ENCODE data around the gene RPA3. TPM values are rescaled to one million over a fixed set of nuclear protein-coding genes. Genes with fewer than 3 reads are reported as not detected.
A peak's percentile ranks its signal among the peaks of the same experiment; 100 is the strongest.

RPA3 gene
- total and polyA plus RNA-seq, 5 experiments from 2014 or later = 29.7 to 97.5 (median 78.6) TPM

- POLR2A ChIA-PET = interaction anchor here (0.6 to 2.8 kb wide), 13 partner anchors 11 to 579 kb away, joined by 3 to 35 read pairs (median 4); partner anchors contain the start of genes C1GALT1, GLCCI1 and MIOS
- Mint-ChIP-seq H3K27ac (peak within 1 kb of the TSS; percentile 94 to 100 (median 98)), H3K9me3 (no peaks in the 10 kb centered on the region), H3K27me3 (no peaks in the 10 kb centered on the region), H3K4me3 (peak within 1 kb of the TSS; percentile 90 to 99 (median 97)), H3K36me3 (peaks cover under 1 to 31% (median 10%) of the 10 kb centered on the region in 3 donors), H3K4me1 (peaks cover 16 to 55% (median 50%) of the 10 kb centered on the region in 4 donors)
- peak; percentile 87 to 88 for ATAC-seq
- DNase-seq = peak; percentile 87 to 99 (median 99)
Measured at GRCh38 chr7:7640221-7641128, 77.9 kb downstream of the RPA3 start, which contains the start of gene UMAD1. Gene UMAD1, plus strand, starts transcription at chr7:7640752. Its CDS starts 32,620 bp downstream, at chr7:7673372.

- no peaks in the 10 kb centered on the region for H3K27me3 Mint-ChIP-seq
- peaks cover 16 to 55% (median 48%) of the 10 kb centered on the region in 4 donors for H3K4me1 Mint-ChIP-seq
- H3K9me3 Mint-ChIP-seq = no peaks in the 10 kb centered on the region
- H3K36me3 Mint-ChIP-seq = peaks cover 0 to 30% (median 10%) of the 10 kb centered on the region in 3 donors
- ATAC-seq (peak; percentile 36 to 46), DNase-seq (peak in 9 of 10 donors; percentile 22 to 81 (median 59))
- H3K4me3 Mint-ChIP-seq = peak overlapping the region; percentile 90 to 99 (median 97)
- POLR2A ChIA-PET = interaction anchor here (1.1 to 2.8 kb wide), 9 partner anchors 11 to 580 kb away, joined by 3 to 35 read pairs (median 9); partner anchors contain the start of genes C1GALT1, GLCCI1 and MIOS
- peak overlapping the region; percentile 94 to 100 (median 98) for H3K27ac Mint-ChIP-seq
Measured at GRCh38 chr7:7639847-7640220, 78.6 kb downstream of the RPA3 start.

GRCh38 chr7:7639421-7639820 lies 79.0 kb downstream of the RPA3 start:
- Mint-ChIP-seq H3K4me1 (peaks cover 13 to 51% (median 45%) of the 10 kb centered on the region in 4 donors), H3K4me3 (peak overlapping the region; percentile 90 to 99 (median 97)), H3K36me3 (peaks cover 0 to 27% (median 10%) of the 10 kb centered on the region in 3 donors), H3K9me3 (no peaks in the 10 kb centered on the region), H3K27me3 (no peaks in the 10 kb centered on the region), H3K27ac (peak overlapping the region; percentile 94 to 100 (median 98))
- ATAC-seq (no peak), DNase-seq (no peak)
- POLR2A ChIA-PET = interaction anchor here (1.1 to 2.4 kb wide), 4 partner anchors 71 to 537 kb away, joined by 3 to 10 read pairs (median 4); partner anchors contain the start of genes C1GALT1 and MIOS

GRCh38 chr7:7630626-7631329 lies 87.6 kb downstream of the RPA3 start:
- Mint-ChIP-seq H3K27ac (no peak overlapping the region), H3K4me1 (peaks cover 0 to 2% (median 0%) of the 10 kb centered on the region in 4 donors), H3K27me3 (peaks cover 0 to 3% (median 0%) of the 10 kb centered on the region in 5 donors), H3K36me3 (peaks cover 0 to 5% (median 3%) of the 10 kb centered on the region in 3 donors), H3K4me3 (no peak overlapping the region), H3K9me3 (peaks cover 0 to 12% (median 3%) of the 10 kb centered on the region in 9 donors)
- DNase-seq (no peak), ATAC-seq (no peak)
- POLR2A ChIA-PET = no interaction called here

- Mint-ChIP-seq H3K9me3 (peaks cover 0 to 13% (median 5%) of the 10 kb centered on the region in 9 donors), H3K27me3 (peaks cover 0 to 6% (median 1%) of the 10 kb centered on the region in 5 donors), H3K4me1 (peaks cover 0 to 2% (median 0%) of the 10 kb centered on the region in 4 donors), H3K4me3 (no peak overlapping the region), H3K27ac (no peak overlapping the region), H3K36me3 (peaks cover 0 to 5% (median 0%) of the 10 kb centered on the region in 3 donors)
- DNase-seq (no peak), ATAC-seq (no peak)
- POLR2A ChIA-PET = no interaction called here
Measured at GRCh38 chr7:7628476-7628875, 89.9 kb downstream of the RPA3 start.

GRCh38 chr7:7620644-7621210 lies 97.7 kb downstream of the RPA3 start:
- Mint-ChIP-seq H3K27ac (no peak overlapping the region), H3K27me3 (peaks cover 0 to 7% (median 2%) of the 10 kb centered on the region in 5 donors), H3K4me3 (no peak overlapping the region), H3K9me3 (peaks cover 0 to 2% (median 0%) of the 10 kb centered on the region in 9 donors), H3K4me1 (peaks cover 4 to 10% (median 8%) of the 10 kb centered on the region in 4 donors), H3K36me3 (no peaks in the 10 kb centered on the region)
- ATAC-seq (no peak), DNase-seq (no peak)
- POLR2A ChIA-PET = no interaction called here

- POLR2A ChIA-PET = no interaction called here
- Mint-ChIP-seq H3K36me3 (no peaks in the 10 kb centered on the region), H3K4me1 (peaks cover 4 to 10% (median 8%) of the 10 kb centered on the region in 4 donors), H3K4me3 (no peak overlapping the region), H3K27me3 (peaks cover 0 to 7% (median 2%) of the 10 kb centered on the region in 5 donors), H3K9me3 (no peaks in the 10 kb centered on the region), H3K27ac (no peak overlapping the region)
- DNase-seq (no peak), ATAC-seq (no peak)
Measured at GRCh38 chr7:7620236-7620635, 98.2 kb downstream of the RPA3 start.

- Mint-ChIP-seq H3K4me3 (no peak overlapping the region), H3K9me3 (no peaks in the 10 kb centered on the region), H3K27me3 (peaks cover 0 to 4% (median 0%) of the 10 kb centered on the region in 5 donors), H3K4me1 (peaks cover 4 to 11% (median 9%) of the 10 kb centered on the region in 4 donors), H3K27ac (peak overlapping the region in 1 of 10 donors; percentile 5), H3K36me3 (no peaks in the 10 kb centered on the region)
- POLR2A ChIA-PET = no interaction called here
- ATAC-seq = no peak
- no peak for DNase-seq
Measured at GRCh38 chr7:7618410-7618809, 100.0 kb downstream of the RPA3 start.

- DNase-seq (no peak), ATAC-seq (no peak)
- H3K36me3 Mint-ChIP-seq = no peaks in the 10 kb centered on the region
- H3K4me3 Mint-ChIP-seq = no peak overlapping the region
- H3K27me3 Mint-ChIP-seq = peaks cover 0 to 4% (median 0%) of the 10 kb centered on the region in 5 donors
- H3K27ac Mint-ChIP-seq = no peak overlapping the region
- POLR2A ChIA-PET = no interaction called here
- no peaks in the 10 kb centered on the region for H3K9me3 Mint-ChIP-seq
- H3K4me1 Mint-ChIP-seq = peaks cover 4 to 11% (median 9%) of the 10 kb centered on the region in 4 donors
Measured at GRCh38 chr7:7617550-7617949, 100.9 kb downstream of the RPA3 start.

- Mint-ChIP-seq H3K27ac (no peak overlapping the region), H3K9me3 (no peaks in the 10 kb centered on the region), H3K27me3 (peaks cover 0 to 4% (median 0%) of the 10 kb centered on the region in 5 donors), H3K4me3 (no peak overlapping the region), H3K36me3 (peaks cover 0 to 7% (median 0%) of the 10 kb centered on the region in 3 donors), H3K4me1 (peaks cover 4 to 11% (median 9%) of the 10 kb centered on the region in 4 donors)
- POLR2A ChIA-PET = no interaction called here
- DNase-seq (no peak), ATAC-seq (no peak)
Measured at GRCh38 chr7:7614018-7614741, 104.2 kb downstream of the RPA3 start.

- ATAC-seq = no peak
- H3K36me3 Mint-ChIP-seq = peaks cover 0 to 7% (median 0%) of the 10 kb centered on the region in 3 donors
- no peak overlapping the region for H3K27ac Mint-ChIP-seq
- no peak for DNase-seq
- H3K27me3 Mint-ChIP-seq = no peaks in the 10 kb centered on the region
- H3K4me3 Mint-ChIP-seq = no peak overlapping the region
- no peaks in the 10 kb centered on the region for H3K9me3 Mint-ChIP-seq
- POLR2A ChIA-PET = no interaction called here
- peaks cover 0 to 11% (median 8%) of the 10 kb centered on the region in 4 donors for H3K4me1 Mint-ChIP-seq
Measured at GRCh38 chr7:7613210-7613609, 105.2 kb downstream of the RPA3 start.
